ENCODE results near the gene PSMC3. TPM values are rescaled to one million over a fixed set of nuclear protein-coding genes. Genes with fewer than 3 reads are reported as not detected.
"Not testable (repeated sequence)": the region's sequence is repeated elsewhere in the genome, so short reads cannot be mapped to it uniquely, and the experiment has no call there.

PSMC3 gene
- 100 to 1,000 TPM; 153 to 162 TPM for total RNA-seq

GRCh38 chr11:47426062-47426956, at the start of gene PSMC3:
Gene PSMC3 (minus strand): TSS chr11:47426439. CDS start chr11:47426279, 160 bp downstream.
- Mint-ChIP-seq H3K4me1 (peaks cover 30% of the 10 kb centered on the region), H3K4me3 (peak within 1 kb of the TSS; percentile 98), H3K36me3 (ENCODE audit: low read depth) (peaks cover 34% of the 10 kb centered on the region), H3K27ac (peak within 1 kb of the TSS; percentile 99), H3K27me3 (no peaks in the 10 kb centered on the region), H3K9me3 (no peaks in the 10 kb centered on the region)
- ChIA-PET CTCF (interaction anchor here (0.6 to 5.0 kb wide), 5 partner anchors 14 to 216 kb away, joined by 5 to 47 read pairs (median 5); no protein-coding TSS in a partner anchor), POLR2A (no interaction called here)
- DNase-seq: peak; percentile 99

GRCh38 chr11:47470671-47471070, 44.4 kb upstream of the PSMC3 start:
- peaks cover 64% of the 10 kb centered on the region for H3K36me3 Mint-ChIP-seq (ENCODE audit: low read depth)
- H3K4me1 Mint-ChIP-seq: peaks cover 5% of the 10 kb centered on the region
- ChIA-PET POLR2A (no interaction called here), CTCF (interaction anchor here (0.6 to 1.7 kb wide), 2 partner anchors 14 to 147 kb away, joined by 3 read pairs; no protein-coding TSS in a partner anchor)
- no peak overlapping the region for H3K27ac Mint-ChIP-seq
- no peak for DNase-seq
- H3K4me3 Mint-ChIP-seq: no peak overlapping the region
- no peaks in the 10 kb centered on the region for H3K9me3 Mint-ChIP-seq
- no peaks in the 10 kb centered on the region for H3K27me3 Mint-ChIP-seq

GRCh38 chr11:47469361-47470179, 43.3 kb upstream of the PSMC3 start:
- peaks cover 5% of the 10 kb centered on the region for H3K4me1 Mint-ChIP-seq
- no peak for DNase-seq
- peaks cover 64% of the 10 kb centered on the region for H3K36me3 Mint-ChIP-seq (ENCODE audit: low read depth)
- no peaks in the 10 kb centered on the region for H3K27me3 Mint-ChIP-seq
- ChIA-PET POLR2A (no interaction called here), CTCF (no interaction called here)
- H3K27ac Mint-ChIP-seq: no peak overlapping the region
- H3K9me3 Mint-ChIP-seq: no peaks in the 10 kb centered on the region
- H3K4me3 Mint-ChIP-seq: no peak overlapping the region

DNA sequence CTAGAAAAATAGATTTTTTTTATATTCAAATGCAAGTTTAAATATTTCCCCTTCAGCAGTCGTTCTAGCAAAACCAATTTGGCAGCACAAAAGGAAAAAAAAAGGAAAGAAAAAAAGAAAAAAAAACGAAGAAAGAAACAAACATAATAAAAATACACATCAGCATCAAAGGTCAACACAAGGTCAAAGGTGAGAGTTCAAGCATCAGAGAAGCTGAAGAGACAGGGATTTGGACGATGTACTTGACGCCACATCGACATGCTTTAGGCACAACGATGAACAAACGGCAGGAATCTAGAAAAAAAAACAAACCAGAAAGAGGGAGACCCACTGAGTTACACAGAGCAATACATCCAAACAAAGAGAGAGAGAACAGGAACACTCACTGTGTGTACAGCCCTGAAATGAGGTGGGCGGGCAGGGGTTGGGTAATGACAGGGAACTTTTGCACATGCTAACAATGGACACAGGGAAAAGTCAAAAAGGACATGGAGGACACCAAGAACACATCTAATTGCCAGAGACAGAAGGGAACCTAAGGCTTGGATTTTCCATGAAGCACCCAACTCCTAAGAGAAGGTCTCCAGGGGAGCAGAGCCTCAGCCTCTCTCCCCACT, 42.5 kb upstream of the PSMC3 start:
- no peak for DNase-seq
- Mint-ChIP-seq H3K27me3 (no peaks in the 10 kb centered on the region), H3K9me3 (no peaks in the 10 kb centered on the region), H3K27ac (peak overlapping the region; percentile 41), H3K36me3 (ENCODE audit: low read depth) (peaks cover 58% of the 10 kb centered on the region), H3K4me3 (no peak overlapping the region), H3K4me1 (peaks cover 5% of the 10 kb centered on the region)
- ChIA-PET POLR2A (no interaction called here), CTCF (no interaction called here)

- peak overlapping the region; percentile 33 for H3K27ac Mint-ChIP-seq
- peaks cover 5% of the 10 kb centered on the region for H3K4me1 Mint-ChIP-seq
- peaks cover 49% of the 10 kb centered on the region for H3K36me3 Mint-ChIP-seq (ENCODE audit: low read depth)
- POLR2A ChIA-PET: no interaction called here
- no peaks in the 10 kb centered on the region for H3K27me3 Mint-ChIP-seq
- DNase-seq: no peak
- H3K9me3 Mint-ChIP-seq: no peaks in the 10 kb centered on the region
- CTCF ChIA-PET: interaction anchor here (0.6 kb wide), 1 partner anchor 193 kb away, joined by 3 read pairs; no protein-coding TSS in a partner anchor
- H3K4me3 Mint-ChIP-seq: no peak overlapping the region
These were observed 41.1 kb upstream of the PSMC3 start for GRCh38 chr11:47467357-47467756.

DNA sequence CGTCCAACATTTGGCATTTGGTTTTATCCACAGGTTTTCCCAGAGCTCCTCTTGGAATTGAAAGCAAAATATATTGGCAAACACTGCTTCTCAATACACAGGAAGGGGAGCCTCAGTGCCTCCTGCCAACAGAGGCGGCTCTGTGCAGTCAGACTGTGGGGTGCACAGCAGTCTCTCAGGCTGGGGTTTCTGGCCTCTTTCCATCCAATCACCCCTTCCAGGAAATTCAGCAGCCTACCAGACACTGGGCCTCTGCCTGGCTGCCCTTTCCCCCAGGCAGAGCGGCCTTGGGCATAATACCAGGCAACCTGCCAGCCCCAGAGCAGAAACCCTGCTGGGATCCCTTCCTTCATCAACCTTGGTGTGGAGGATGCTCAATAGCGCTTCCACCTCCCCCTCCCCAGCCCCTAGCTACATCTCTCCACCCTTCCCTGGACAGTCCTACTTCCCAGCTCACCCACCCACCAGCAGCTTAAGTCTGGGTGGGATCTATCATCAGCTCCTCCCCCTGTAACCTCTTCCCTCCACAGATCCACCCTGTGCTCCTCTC, 40.5 kb upstream of the PSMC3 start:
- ChIA-PET POLR2A (no interaction called here), CTCF (no interaction called here)
- no peak for DNase-seq
- Mint-ChIP-seq H3K4me3 (no peak overlapping the region), H3K4me1 (peaks cover 5% of the 10 kb centered on the region), H3K36me3 (ENCODE audit: low read depth) (peaks cover 43% of the 10 kb centered on the region), H3K27ac (peak overlapping the region; percentile 60), H3K9me3 (no peaks in the 10 kb centered on the region), H3K27me3 (no peaks in the 10 kb centered on the region)

DNA sequence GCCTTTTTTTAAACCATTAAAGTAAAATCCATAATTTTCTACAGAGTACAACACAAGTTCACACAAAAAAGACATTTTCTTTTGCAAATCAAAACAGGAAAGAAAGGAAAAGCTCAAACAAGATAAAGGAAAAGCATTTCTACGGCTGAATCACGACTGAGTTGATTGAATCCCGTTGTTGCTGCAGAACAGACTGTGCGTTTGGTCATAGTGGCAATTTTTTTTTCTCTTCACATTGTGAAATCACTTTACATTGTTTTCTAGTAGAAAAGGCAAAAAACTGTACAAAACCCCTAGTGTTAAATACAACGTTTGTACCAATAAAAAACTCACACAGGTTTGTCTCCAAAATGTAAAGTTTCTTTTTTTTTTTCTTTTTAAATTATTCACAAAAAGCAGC, 40.0 kb upstream of the PSMC3 start:
- no peak overlapping the region for H3K27ac Mint-ChIP-seq
- no peak for DNase-seq
- H3K4me1 Mint-ChIP-seq: peaks cover 5% of the 10 kb centered on the region
- no peak overlapping the region for H3K4me3 Mint-ChIP-seq
- no peaks in the 10 kb centered on the region for H3K9me3 Mint-ChIP-seq
- H3K27me3 Mint-ChIP-seq: no peaks in the 10 kb centered on the region
- peaks cover 37% of the 10 kb centered on the region for H3K36me3 Mint-ChIP-seq (ENCODE audit: low read depth)
- CTCF ChIA-PET: no interaction called here
- POLR2A ChIA-PET: no interaction called here

- peaks cover 5% of the 10 kb centered on the region for H3K4me1 Mint-ChIP-seq
- H3K27ac Mint-ChIP-seq: no peak overlapping the region
- H3K27me3 Mint-ChIP-seq: no peaks in the 10 kb centered on the region
- ChIA-PET POLR2A (no interaction called here), CTCF (interaction anchor here (2.3 kb wide), 1 partner anchor 11 kb away, joined by 10 read pairs; no protein-coding TSS in a partner anchor)
- DNase-seq: no peak
- no peaks in the 10 kb centered on the region for H3K9me3 Mint-ChIP-seq
- H3K4me3 Mint-ChIP-seq: no peak overlapping the region
- peaks cover 27% of the 10 kb centered on the region for H3K36me3 Mint-ChIP-seq (ENCODE audit: low read depth)
These were observed 38.2 kb upstream of the PSMC3 start for GRCh38 chr11:47464483-47464882.

- Mint-ChIP-seq H3K36me3 (ENCODE audit: low read depth) (peaks cover 7% of the 10 kb centered on the region), H3K4me3 (no peak overlapping the region), H3K27ac (no peak overlapping the region), H3K4me1 (no peaks in the 10 kb centered on the region), H3K27me3 (no peaks in the 10 kb centered on the region), H3K9me3 (no peaks in the 10 kb centered on the region)
- CTCF ChIA-PET: interaction anchor here (1.1 kb wide), 1 partner anchor 8 kb away, joined by 4 read pairs; no protein-coding TSS in a partner anchor
- POLR2A ChIA-PET: no interaction called here
- no peak for DNase-seq
These were observed 35.6 kb upstream of the PSMC3 start for GRCh38 chr11:47461876-47462275.

GRCh38 chr11:47460571-47461235, 34.5 kb upstream of the PSMC3 start:
- no peak for DNase-seq
- Mint-ChIP-seq H3K4me1 (no peaks in the 10 kb centered on the region), H3K9me3 (no peaks in the 10 kb centered on the region), H3K27me3 (no peaks in the 10 kb centered on the region), H3K36me3 (ENCODE audit: low read depth) (peaks cover 7% of the 10 kb centered on the region), H3K27ac (peak overlapping the region; percentile 60), H3K4me3 (no peak overlapping the region)
- ChIA-PET POLR2A (no interaction called here), CTCF (no interaction called here)

GRCh38 chr11:47454258-47454671, 28.0 kb upstream of the PSMC3 start:
- H3K9me3 Mint-ChIP-seq; H3K27me3 Mint-ChIP-seq; H3K27ac Mint-ChIP-seq; H3K36me3 Mint-ChIP-seq (ENCODE audit: low read depth); H3K4me1 Mint-ChIP-seq; H3K4me3 Mint-ChIP-seq; POLR2A ChIA-PET: not testable (repeated sequence)
- CTCF ChIA-PET: interaction anchor here (0.6 to 2.1 kb wide), 15 partner anchors 8 to 396 kb away, joined by 3 to 10 read pairs (median 3); partner anchors contain the start of genes ACP2 and PSMC3
- DNase-seq: peak; percentile 83

GRCh38 chr11:47453365-47453764, 27.1 kb upstream of the PSMC3 start:
- POLR2A ChIA-PET: no interaction called here
- H3K4me1 Mint-ChIP-seq: peaks cover 5% of the 10 kb centered on the region
- no peaks in the 10 kb centered on the region for H3K27me3 Mint-ChIP-seq
- H3K27ac Mint-ChIP-seq: peak overlapping the region; percentile 2
- no peak for DNase-seq
- CTCF ChIA-PET: interaction anchor here (0.6 to 2.1 kb wide), 5 partner anchors 11 to 397 kb away, joined by 3 to 10 read pairs (median 4); no protein-coding TSS in a partner anchor
- peaks cover 3% of the 10 kb centered on the region for H3K36me3 Mint-ChIP-seq (ENCODE audit: low read depth)
- no peaks in the 10 kb centered on the region for H3K9me3 Mint-ChIP-seq
- H3K4me3 Mint-ChIP-seq: no peak overlapping the region

Measured in activated CD4-positive, alpha-beta T cell treated with anti-CD3 and anti-CD28 coated beads, Interleukin-2, amount 10 ng/mL, durations not matched to agents 7 days and 5 days (primary cell).